HG02642 (cell line): ENCODE data around the gene SORCS2.

ENCODE experiments used
- ATAC-seq: cut with Tn5 transposase; IDR thresholded peaks from one replicate; pipeline ENCODE4 v1.9.1; 2021; ENCODE audit warnings: mild to moderate bottlenecking; ENCODE audit not compliant: unreplicated experiment, poor library complexity

SORCS2 gene

DNA sequence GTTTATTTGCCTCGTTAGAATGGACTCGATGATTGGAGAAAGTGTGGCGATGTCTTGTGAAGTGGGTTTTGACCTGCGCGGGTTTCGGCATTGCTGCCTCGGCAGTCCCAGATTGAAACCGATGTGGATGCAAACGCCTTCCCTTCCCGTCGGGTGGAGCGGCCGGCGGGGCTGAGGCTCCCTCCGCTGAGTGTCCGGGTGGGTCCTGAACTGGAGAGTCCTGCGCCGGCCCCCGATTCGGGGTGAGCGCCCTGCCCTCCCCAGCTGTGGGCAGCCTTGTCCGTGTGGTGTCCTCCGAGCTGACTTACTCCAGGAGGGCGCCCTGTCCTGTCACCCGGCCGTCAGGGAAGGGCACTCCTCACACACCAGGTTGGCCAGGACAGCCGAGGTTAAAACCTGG, 317.7 kb downstream of the SORCS2 start:
- ATAC-seq, result no peak

DNA sequence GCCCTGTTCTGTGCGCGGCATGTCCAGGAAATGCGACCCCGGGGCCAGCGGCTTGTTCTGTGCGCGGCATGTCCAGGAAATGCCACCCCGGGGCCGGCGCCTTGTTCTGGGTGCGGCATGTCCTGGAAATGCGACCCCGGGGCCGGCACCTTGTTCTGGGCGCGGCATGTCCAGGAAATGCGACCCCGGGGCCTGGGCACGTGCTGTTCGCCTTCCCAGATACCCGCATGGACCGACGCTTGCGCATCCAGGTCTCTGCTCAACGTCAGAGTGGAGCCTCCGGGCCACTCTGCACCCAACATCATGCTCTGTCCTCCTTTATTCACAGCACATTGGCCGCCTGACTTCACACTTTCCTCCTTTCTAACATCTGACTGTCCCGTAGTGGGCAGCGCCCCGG, 318.2 kb downstream of the SORCS2 start:
- no peak for ATAC-seq

DNA sequence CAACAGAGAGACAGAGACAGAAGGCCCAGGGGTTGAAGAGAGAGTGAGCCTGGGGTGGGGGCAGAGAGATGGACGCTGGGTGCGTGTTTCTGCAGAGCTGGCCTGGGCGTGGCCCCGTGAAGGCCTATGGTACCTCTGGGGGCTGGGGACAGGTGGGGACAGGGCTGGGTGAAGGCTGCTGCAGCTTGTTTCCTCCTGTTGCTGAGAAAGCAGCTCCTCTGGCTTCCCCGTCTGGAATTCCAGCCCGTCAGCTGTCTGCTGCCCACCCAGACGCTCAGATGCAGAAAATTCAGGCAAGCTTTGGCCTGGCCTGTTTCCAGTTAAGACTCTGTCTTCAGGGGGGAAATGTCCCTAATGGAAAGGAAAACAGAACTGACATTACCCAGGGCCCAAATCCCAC, 319.2 kb downstream of the SORCS2 start:
- ATAC-seq, result no peak

DNA sequence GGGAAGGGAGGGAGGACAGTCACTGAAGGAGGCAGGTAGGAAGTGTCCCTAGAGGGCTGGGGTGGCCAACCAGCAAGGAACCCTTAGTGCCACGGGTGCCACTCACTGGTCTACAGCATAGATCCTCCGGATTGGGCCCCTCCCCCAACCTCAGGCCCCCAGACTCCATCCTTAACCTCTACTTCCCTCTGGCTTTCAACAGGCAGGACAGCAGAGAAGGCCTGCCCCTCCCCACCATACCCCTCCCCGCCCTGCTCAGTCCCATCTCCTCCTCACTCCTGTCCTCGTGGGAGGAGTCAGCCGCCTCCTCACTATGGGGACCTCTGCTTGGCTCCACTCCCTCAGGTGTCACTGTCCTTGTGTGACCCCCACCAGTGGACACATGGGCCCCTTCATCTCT, 320.1 kb downstream of the SORCS2 start:
- ATAC-seq, result no peak

DNA sequence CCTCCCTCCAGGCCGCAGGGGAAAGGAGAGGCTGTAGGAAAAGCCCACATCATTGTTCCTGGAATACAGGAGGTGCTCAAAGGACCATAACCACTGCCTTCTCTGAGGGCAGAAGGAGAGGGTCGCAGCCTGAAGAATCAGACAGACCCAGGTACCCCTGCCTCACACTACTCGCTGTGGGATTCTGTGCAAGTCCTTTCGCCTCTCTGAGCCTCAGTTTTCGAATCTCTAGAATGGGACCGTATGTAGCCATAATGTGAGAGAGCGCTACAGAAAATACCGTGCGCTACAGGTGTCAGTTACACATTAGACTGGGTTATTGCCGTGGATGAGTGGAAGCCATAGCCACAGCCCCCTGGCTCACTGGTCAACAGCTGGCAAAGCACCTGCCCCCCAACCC, 320.6 kb downstream of the SORCS2 start:
- no peak for ATAC-seq

GRCh38 chr4:7513671-7514070, 321.3 kb downstream of the SORCS2 start:
- ATAC-seq, result no peak

- ATAC-seq, result no peak
These were observed 321.9 kb downstream of the SORCS2 start for GRCh38 chr4:7514281-7514680.

DNA sequence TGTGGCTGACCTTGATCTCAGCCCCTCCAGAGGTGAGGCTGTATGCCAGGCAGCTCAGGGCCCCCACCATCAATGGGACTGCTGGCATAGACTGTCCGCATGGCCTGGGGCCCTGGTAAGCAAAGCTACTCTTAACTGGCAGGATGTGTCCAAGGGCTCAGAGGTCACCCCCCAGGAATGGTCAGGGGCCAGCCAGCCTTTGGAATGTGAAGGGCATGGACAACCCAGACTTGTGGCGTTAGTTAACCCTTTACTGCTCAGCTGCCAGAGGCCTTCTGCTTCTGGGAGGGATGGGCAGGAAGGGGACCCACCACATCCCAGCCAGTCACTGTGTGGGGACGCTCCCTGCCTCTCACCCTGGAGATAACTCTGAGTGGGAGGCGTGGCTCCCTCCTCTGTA, 322.5 kb downstream of the SORCS2 start:
- ATAC-seq, result no peak

- ATAC-seq, result no peak
These were observed 323.1 kb downstream of the SORCS2 start for GRCh38 chr4:7515390-7515902.

DNA sequence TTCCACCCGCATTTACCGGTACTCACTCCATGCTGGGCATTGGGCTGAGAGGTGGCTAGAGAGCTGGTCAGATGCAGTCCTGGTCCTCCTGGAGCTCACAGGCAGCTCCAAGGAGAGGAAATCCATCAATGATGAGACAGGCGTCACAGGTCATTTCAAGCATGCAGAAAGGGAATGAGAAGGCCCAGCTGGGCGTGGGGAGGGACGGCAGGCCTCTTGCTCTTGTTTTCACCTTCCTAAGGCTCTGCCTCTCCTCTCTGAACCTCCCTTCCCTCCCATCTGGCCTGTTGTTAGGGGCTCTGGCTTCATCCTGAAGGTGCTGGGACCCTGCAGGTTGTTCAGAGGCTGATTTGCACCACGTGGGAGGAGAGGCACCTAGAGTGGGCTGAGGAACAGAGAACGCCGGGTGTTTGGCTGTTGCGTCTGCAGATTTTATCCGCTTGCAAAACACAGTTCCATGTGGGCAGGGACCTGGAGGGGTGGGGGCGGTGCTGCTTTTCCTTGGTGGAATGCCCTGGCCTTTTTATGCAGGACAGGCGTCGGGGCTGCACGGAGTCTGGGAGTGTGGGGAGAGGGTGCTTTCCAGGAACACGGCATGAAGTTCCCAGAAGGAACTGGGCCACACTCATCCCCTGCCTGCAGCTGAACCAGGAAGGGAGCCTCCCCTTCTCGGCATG, 323.9 kb downstream of the SORCS2 start:
- no peak for ATAC-seq

DNA sequence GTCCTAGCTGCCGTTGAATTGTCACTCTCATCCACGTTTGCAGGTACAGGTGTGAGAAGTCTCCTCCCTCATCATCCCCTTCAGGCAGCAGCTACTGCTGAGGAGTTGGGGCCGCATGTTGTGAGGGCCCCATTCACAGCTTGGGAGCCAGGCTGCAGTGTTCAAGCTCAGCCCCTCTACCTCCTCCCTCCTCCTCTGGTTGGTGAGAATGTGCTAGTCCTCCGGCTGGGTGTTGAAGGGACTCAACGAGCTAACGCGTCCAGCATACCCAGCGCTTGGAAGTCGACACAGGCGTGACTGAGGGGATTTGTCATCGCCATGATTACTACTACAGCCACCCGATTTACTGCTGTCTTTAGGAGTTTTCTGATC, 324.4 kb downstream of the SORCS2 start:
- no peak for ATAC-seq

DNA sequence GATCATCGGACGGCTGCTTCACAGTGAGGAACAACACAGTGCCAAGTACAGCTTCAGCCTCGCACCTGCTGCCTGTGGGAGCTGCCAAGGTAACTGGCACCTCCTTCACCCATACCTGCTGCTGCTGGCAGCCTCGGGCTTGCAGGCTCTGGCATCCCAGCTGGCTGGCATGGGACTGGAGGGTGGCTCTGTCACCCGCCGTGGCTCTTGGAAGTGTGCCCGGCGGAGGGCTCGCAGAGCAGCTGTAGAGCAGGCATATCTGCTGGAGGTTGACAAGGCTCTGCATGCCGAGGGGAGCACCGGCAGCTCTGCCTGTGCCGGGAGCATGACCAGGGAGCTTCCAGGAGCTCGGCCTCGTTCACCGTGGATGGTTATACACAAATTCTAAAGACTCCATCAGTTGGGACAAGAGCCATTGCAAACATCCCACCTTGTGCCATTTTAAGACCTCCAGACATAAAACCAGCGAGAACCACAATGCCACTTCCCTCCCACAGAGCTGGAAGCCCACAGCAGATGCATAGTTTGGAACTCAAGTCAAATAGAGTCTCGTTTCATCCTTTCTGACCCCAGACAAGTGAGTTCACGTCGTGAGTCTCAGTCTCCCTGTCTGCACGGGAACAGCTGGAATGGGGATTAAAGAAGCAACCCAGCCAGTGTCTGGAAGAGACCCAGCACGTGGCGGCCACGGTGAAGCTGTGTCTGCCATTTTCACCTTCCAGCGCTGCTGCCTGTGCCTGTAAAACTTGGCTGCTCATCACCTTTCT, 326.7 kb downstream of the SORCS2 start:
- no peak for ATAC-seq

- no peak for ATAC-seq
These were observed 327.5 kb downstream of the SORCS2 start for GRCh38 chr4:7519638-7520376.

GRCh38 chr4:7521666-7522065, 329.3 kb downstream of the SORCS2 start:
- ATAC-seq, result no peak

DNA sequence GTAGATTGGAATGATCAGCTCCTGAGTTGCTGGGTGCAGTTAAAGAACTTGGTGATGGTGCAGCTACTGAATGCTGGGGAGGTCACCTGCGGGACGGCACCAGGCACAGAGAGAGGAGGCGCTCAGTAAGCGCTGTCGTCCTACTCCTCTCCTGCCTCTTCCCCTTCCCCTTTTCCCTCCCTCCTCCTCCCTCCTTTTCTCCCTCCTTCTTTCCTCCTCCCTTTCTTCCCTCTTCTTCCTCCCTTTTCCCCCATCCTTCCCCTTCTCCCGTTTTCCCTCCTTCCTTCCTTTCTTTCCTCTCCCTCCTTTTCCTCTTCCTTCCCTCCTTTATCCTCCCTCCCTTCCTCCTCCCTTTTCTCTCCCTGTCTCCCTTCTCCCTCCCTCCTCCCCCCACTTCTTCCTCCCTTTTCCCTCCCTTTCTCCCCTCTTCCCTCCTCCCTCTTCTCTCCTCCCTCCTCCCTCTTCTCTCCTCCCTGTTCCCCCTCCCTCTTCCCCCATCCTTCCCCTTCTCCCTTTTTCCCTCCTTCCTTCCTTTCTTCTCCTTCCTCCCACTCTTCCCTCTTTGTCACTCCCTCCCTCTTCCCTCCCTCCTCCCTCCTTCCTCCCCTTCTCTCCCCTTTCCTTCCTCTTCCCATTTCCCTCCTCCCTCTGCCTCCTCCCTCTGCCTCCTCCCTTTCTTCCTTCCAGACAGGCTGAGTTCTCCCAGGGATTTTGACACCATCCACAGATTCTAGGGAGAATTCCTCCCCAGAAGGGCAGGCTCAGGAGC, 330.3 kb downstream of the SORCS2 start:
- no peak for ATAC-seq

DNA sequence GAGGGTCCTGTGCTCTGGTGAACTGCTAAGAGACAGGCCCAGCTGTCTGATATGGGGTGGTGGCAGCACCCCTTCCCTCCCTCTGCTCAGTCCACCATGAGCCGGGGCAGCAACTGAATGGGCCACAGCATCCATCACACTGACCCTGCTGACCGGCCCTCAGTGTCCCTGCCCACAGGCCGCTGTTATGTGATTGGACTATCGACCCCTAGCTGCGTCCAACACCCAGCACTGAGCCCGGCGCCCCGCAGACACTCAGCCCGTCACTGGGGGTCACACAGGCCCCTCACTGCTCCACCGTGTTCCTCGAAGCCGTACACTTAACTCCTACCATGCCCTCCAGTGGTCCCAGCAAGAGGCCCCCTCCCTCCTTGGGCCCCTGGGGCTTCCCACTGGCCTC, 331.2 kb downstream of the SORCS2 start:
- ATAC-seq, result no peak

- no peak for ATAC-seq
These were observed 331.8 kb downstream of the SORCS2 start for GRCh38 chr4:7524064-7524682.

DNA sequence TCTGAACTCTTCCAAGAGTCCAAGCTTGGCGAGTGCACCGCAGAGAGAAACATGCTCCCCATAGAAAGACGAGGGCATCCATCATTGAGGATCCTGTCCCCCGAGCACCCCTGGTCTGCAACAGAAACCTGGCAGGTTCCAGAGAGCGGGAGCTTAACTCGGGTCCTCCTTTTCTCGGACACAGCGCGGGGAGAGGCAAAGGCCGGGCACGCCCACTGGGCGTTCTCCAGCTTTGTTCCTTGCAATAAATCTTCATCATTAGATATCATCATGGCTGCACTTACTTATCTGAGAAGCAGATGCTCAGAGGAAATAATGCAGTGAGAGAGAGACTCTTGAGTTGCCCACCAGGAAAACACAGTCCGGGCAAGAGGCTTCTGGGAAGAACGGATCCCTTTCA, 332.5 kb downstream of the SORCS2 start:
- ATAC-seq, result no peak

GRCh38 chr4:7526491-7526890, 334.2 kb downstream of the SORCS2 start:
- ATAC-seq, result no peak

DNA sequence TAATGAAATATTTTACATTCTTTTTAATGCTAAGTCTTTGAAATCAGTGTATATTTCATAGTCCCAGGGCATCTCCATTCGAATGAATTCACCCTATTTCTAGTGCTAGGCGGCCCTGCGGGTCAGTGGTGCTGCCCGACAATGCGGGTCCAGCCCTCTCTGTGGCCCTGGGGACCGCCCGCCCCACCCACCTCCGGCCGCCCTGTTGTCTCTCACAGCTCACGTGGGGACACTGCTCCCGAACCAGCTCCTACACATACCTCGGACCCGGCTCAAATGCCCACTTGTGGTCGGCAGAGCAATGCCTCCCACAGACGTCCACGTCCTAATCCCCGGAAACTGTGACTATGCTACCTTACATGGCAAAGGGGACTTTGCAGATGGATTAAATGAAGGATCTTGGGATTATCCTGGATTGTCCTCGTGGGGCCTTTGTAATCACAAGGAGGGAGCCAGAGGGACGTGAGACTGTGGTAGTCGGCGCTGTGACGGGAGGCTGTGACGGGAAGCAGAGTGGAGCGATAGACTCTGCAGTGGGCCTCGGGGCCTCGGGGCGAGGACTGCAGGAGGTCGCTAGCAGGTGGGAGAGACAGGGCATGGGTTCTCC, 334.7 kb downstream of the SORCS2 start:
- no peak for ATAC-seq
